IMR-90 (cell line): ENCODE results near the gene NRARP.

ENCODE experiments used
- BHLHE40 ChIP-seq: fragments of 150-350 bp; IDR thresholded peaks from 2 replicates; pipeline ENCODE4 v1.6.1; 2016; ENCODE audit warnings: mild to moderate bottlenecking, low read depth, low read length
- CEBPB ChIP-seq: IDR thresholded peaks from 2 replicates; pipeline ENCODE4 v1.6.1; 2012; ENCODE audit warnings: low read depth, low read length, improper control_type of control experiment
- FOS ChIP-seq: fragments of 150-350 bp; IDR thresholded peaks from 2 replicates; pipeline ENCODE4 v1.6.1; 2016; ENCODE audit warnings: low read depth, low read length
- MAFK ChIP-seq: IDR thresholded peaks from 2 replicates; pipeline ENCODE4 v1.6.1; 2012; ENCODE audit warnings: low read depth, low read length, improper control_type of control experiment
- MAZ ChIP-seq: IDR thresholded peaks from 2 replicates; pipeline ENCODE4 v1.6.1; 2012; ENCODE audit warnings: low read depth, mild to moderate bottlenecking, low read length, improper control_type of control experiment, moderate library complexity, borderline replicate concordance
- MXI1 ChIP-seq: IDR thresholded peaks from 2 replicates; pipeline ENCODE4 v1.6.1; 2012; ENCODE audit warnings: low read depth, mild to moderate bottlenecking, low read length, moderate library complexity, borderline replicate concordance
- POLR2A ChIP-seq: IDR thresholded peaks from 2 replicates; pipeline ENCODE4 v1.6.1; 2012; ENCODE audit warnings: mild to moderate bottlenecking, low read depth, low read length
- RCOR1 ChIP-seq: IDR thresholded peaks from 2 replicates; pipeline ENCODE4 v1.6.1; 2012; ENCODE audit warnings: mild to moderate bottlenecking, low read length, improper control_type of control experiment; ENCODE audit not compliant: insufficient replicate concordance
- RFX5 ChIP-seq: IDR thresholded peaks from 2 replicates; pipeline ENCODE4 v1.8.0; 2012; ENCODE audit warnings: low read depth, mild to moderate bottlenecking, low read length, moderate library complexity
- SMC3 ChIP-seq: fragments of 150-350 bp; IDR thresholded peaks from 2 replicates; pipeline ENCODE4 v1.6.1; 2016; ENCODE audit warnings: low read depth, mild to moderate bottlenecking, antibody characterized with exemption, low read length, moderate library complexity
- TF ChIP-seq, protein P1 (sequence below): conservative IDR thresholded peaks from 2 replicates; pipeline ENCODE4 v1.5.1; 2012; ENCODE audit warnings: mild to moderate bottlenecking, low read depth, low read length, improper control_type of control experiment
- TF ChIP-seq, protein P2 (sequence below): fragments of 150-350 bp; IDR thresholded peaks from 2 replicates; pipeline ENCODE4 v1.6.1; 2017; ENCODE audit warnings: mild to moderate bottlenecking, antibody characterized with exemption, low read length, low read depth
- TF ChIP-seq, protein P3 (sequence below): fragments of 150-350 bp; IDR thresholded peaks from 2 replicates; pipeline ENCODE4 v1.6.1; 2016; ENCODE audit warnings: low read depth, mild to moderate bottlenecking, low read length, moderate library complexity, borderline replicate concordance

DNA sequence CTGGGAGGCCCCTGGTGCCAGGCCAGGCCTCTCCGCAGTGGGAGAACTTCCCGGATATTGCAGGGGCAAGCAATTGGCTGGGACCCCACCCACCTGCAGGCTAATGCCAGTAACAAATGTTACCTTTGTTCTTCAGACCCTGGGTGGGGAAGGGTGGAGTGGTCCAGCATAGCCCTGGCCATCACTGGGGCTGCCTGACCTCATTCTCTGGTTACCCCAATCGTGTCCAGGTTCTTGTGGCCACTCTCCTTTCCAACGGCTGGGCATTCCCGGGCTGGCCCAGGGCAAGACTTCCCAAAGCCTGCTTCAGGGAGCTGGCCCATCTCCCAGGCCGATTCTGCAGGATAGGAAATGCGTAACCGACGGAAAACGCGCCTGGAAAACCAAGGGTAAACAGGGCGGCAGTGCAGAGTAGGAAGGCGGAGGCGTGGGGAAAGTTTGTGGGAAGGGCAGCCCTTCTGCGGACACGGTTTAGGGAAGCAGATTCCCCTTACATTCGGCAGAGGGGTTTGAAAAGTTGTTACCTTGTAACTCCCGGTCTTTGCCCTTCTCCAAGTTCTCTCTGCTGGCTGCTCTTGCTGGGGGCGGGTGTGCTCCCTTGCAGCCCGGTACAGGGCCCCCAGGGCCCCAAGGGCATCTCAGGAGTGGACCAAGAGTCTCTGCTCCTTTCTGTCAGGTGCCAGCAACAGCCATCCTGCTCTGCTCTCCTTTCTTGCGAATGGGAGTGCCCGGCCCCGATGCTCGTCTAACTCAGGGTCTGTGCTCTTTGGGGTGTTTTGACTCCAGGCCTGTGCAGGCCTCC lies 3.5 kb downstream of the NRARP start:
- no peak for TF ChIP-seq CEBPB
- TF ChIP-seq, protein P1, sequence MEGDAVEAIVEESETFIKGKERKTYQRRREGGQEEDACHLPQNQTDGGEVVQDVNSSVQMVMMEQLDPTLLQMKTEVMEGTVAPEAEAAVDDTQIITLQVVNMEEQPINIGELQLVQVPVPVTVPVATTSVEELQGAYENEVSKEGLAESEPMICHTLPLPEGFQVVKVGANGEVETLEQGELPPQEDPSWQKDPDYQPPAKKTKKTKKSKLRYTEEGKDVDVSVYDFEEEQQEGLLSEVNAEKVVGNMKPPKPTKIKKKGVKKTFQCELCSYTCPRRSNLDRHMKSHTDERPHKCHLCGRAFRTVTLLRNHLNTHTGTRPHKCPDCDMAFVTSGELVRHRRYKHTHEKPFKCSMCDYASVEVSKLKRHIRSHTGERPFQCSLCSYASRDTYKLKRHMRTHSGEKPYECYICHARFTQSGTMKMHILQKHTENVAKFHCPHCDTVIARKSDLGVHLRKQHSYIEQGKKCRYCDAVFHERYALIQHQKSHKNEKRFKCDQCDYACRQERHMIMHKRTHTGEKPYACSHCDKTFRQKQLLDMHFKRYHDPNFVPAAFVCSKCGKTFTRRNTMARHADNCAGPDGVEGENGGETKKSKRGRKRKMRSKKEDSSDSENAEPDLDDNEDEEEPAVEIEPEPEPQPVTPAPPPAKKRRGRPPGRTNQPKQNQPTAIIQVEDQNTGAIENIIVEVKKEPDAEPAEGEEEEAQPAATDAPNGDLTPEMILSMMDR, result no peak
- TF ChIP-seq MAFK, result no peak
- no peak for TF ChIP-seq RCOR1
- TF ChIP-seq, protein P2, sequence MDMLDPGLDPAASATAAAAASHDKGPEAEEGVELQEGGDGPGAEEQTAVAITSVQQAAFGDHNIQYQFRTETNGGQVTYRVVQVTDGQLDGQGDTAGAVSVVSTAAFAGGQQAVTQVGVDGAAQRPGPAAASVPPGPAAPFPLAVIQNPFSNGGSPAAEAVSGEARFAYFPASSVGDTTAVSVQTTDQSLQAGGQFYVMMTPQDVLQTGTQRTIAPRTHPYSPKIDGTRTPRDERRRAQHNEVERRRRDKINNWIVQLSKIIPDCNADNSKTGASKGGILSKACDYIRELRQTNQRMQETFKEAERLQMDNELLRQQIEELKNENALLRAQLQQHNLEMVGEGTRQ, result no peak
- no peak for TF ChIP-seq RFX5
- TF ChIP-seq FOS, result no peak
- TF ChIP-seq, protein P3, sequence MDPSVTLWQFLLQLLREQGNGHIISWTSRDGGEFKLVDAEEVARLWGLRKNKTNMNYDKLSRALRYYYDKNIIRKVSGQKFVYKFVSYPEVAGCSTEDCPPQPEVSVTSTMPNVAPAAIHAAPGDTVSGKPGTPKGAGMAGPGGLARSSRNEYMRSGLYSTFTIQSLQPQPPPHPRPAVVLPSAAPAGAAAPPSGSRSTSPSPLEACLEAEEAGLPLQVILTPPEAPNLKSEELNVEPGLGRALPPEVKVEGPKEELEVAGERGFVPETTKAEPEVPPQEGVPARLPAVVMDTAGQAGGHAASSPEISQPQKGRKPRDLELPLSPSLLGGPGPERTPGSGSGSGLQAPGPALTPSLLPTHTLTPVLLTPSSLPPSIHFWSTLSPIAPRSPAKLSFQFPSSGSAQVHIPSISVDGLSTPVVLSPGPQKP, result no peak
- TF ChIP-seq BHLHE40, result no peak
- no peak for TF ChIP-seq POLR2A
- no peak for TF ChIP-seq MAZ
- no peak for TF ChIP-seq SMC3
- no peak for TF ChIP-seq MXI1
